Measurements from ENCODE around the gene CNNM2.

Gene CNNM2

DNA sequence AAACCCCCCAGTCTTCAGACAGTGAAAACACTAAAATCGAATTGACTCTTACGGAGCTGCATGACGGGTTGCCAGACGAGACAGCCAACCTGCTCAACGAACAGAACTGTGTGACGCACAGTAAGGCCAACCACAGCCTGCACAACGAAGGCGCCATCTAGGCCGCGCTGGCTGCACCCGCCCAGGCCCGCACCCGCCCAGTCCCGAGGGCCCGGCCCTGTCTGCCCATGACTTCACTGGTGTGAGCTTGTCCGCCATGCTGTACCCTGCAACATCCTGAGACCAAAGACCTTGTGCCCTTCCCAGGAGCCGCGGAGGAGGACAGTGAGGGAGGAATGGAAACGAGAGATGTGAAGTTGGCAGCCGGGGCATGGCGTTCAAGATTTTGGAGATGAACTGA is 158.9 kb downstream of the CNNM2 start:
- DNase-seq (ENCODE audit: low read depth), result no peak

DNA sequence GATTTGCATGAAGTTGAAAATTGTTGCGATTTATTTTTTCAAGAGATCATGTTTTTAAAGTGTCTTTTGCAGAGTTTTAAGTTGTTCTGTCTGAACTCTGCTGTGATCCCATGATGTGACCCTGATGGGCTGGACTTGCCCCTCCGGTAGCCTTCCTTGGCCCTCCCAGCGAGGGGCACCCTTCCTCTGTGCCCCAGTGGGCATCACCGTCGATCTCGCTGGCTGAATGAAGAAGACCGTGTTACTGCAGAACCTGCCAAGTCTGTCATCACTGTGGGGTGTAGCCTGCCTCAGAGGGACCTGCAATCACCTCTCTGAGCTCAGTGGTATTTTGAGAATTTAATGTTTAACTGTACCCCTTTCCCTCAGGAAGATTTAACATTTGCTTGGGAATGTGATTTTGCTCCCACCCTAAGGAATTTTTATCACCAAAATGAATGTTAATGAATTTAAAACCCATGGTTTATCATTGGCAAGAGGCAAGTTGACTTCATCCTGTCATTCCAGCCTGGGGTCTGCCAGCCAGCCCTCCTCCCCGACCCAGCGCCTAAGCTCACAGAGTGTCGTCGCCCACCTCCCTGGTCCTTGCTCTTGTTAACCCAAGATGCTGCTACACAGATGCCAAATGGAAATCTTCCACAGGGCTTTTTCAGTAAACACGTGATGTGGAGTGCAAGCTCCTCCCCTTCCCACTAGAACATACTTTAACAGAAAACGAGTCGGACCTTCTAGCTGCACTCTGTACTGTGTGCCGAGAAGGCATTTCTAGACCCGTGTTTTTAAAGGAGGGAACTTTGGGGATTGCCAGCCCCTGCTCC is 159.6 kb downstream of the CNNM2 start:
- DNase-seq (ENCODE audit: low read depth), result no peak

DNA sequence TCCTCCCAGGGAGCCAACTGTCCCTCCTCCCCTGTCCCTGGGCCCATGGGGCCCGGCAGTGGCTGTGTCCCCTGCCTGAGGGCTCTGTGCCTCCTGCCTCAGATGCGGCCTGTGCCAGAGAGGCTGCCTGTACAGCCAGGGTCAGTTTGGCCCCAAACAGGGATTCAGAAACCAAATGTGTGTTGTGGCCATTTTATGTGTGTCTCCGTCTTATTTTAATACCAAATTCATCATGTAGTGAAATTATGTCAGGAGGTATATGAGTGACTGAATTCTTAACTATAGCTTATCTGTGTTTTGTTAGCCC is 160.2 kb downstream of the CNNM2 start:
- DNase-seq (ENCODE audit: low read depth), result no peak

DNA sequence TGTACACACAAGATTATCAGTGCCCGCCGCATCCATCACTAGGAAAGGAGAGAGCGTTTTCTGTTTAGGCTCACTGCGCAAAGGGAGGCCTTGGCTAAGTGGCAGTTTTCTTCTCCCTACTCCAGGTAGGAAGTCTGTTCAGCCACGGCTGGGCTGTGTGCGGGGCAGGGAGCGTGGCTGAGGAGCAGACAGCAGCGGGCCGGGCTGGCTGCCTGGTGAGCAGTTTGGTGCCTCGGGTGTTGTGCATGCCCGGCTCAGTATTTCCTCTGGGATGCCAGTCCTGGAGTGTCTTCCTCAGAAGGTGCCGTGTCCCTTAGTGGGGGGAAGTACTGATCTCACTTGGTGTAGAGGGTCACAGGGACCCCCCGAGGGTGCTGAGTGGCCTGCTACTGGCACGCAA is 160.6 kb downstream of the CNNM2 start:
- DNase-seq (ENCODE audit: low read depth), result no peak

DNA sequence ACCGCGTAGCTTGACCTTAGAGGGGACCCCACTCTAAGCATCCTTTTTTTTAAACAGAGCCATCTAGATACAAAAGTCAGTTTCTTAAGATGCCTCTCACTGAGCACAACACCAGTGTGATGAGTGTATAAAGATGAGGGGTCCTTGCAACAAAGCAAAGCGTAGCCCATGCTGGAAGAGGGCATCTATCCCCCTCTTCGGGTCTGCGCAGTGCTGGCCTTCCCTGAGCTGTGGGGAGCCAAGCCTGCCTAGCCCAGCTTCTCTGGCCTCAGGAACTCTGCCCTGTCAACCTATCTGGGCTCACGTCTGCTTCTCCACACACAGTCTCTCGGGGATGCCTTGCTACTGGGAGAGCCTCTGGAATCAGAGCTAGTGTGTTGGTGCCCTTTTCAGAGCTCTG is 161.0 kb downstream of the CNNM2 start:
- no peak for DNase-seq (ENCODE audit: low read depth)

DNA sequence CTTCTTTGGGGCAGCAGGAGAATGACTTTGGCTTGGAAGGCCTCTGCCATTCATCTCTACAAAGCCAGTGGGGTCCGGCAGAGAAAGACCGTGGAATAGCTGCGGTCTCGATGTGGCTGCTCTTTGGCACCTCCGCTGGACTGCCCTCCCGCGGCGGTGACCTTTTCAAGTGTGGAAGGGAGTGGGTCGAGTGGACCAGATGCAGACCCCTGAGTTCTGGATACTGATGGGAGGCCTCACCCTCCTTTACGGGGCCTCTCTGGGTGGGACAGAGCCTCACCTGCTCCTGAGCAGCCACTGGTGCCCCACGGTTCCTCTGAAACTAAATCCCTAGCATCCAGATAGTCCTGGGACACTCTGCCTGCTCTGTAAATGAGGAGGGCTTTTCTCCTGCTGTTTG is 161.9 kb downstream of the CNNM2 start:
- DNase-seq (ENCODE audit: low read depth), result no peak

DNA sequence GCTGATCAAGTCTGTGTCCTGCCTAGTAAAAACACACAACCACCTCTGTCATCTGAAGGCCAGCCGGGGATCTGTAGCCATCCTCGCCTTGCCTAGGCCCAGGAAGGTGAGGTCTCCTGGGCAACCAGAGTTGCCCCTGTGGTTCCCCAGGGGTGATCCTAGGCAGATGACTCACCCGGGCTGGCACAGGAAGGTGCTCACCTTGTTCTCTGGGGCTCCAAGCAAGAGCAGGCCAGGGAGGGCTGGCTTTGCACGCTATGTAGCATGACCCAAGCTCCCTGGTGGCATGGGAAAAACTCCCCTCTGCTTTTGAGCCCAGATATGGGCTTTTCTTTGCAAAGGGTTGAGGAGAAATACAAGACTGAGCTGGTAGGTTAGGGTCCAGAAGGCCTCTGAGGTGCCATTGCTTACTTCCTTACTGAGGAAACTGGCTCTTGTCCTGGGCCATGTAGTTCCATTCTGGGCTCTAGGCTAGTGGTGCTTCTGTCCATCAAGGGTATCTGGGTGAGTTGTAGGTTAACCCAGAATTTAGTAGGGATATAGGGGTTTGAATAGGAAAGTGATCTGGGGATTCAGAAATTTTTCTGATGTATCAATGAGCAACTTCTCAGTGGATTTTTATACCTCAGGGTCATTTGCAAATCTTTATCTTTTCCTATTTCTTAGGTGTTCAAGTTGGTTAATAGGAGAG is 162.9 kb downstream of the CNNM2 start:
- DNase-seq (ENCODE audit: low read depth), result no peak

DNA sequence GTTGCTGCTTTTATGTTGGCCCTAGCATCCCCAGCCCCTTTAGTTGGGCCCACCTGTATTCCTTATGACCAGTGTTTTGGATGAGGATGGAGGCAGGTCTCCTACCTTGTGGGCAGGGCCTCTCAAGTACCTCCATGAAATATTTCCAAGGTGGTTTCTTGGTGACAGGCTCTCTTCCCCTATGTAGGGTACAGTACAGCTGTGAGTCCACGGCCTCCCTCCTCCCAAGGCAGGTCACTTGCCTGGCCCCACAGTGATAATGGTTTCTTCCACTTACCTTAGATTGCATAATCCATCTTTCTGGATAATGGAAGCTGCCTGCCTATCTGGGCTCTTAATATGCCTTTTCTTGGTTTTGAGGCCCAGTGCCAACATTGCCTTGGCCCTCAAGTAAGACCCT is 164.6 kb downstream of the CNNM2 start:
- DNase-seq (ENCODE audit: low read depth), result no peak

DNA sequence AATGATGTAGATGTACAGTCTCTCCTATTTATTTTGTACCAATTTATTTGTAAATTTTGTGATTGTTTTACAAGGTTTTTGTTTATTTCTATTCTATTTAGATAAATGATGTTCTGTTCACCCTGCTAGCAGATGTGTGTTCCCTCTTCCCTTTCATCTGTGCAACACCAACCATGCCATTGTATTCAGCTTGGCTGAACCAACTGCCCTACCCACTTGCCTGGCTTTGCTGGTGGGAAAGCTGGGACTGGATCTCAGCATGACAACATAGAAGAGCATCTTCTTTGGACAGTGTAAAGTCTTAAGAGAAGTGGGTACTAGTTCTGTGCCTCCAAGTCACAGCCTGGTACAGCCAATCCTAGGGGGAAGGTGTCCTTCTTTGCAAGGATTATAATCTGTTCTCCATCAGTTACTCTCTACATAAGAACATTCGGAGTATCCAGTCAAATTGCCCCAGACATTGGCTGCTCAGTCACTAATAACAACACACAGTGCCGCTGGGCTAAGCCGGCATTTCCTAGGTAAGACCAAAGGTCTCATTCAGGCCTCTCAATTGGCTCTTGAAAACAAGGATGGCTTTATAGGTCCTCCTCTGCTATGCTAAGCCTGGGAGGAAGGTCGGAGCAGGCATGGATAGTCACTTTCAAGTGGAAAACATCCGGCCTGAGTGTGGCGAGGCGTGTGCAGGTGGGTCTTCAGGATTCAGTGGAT is 165.3 kb downstream of the CNNM2 start:
- DNase-seq (ENCODE audit: low read depth), result no peak

DNA sequence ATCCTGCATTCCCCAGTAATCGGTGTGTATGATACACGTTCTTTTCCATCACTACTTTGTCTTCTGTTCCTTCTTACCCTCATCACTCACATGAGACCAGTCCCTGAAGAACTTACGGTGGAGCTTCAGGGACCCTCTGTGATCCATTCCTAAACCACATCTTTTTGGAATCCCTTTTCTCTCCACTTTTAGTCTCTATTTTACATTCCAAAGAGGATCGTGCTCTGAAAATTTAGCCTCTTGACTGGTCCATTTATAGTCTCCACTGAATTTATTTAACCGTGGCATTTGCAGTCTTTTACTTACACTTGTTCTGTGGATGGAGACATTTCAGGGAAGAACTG is 165.9 kb downstream of the CNNM2 start:
- no peak for DNase-seq (ENCODE audit: low read depth)

DNA sequence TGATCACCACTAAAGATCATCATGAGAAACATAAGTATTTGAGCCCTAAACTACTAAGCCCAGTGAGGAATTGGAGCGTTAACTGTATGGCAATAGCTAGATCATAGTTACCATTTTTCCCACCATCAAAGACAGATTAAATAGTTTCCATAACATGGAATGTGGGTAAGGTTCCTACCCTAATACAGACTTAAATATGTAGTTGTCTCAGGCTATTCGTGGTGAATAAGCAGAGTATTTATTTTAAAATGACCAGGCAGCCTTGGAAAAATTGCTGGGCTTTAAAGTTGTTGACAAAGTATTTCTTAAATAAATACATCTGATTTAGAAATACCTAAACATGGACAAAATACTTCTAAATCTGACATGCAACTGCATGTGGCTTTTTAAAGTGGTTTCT is 168.2 kb downstream of the CNNM2 start:
- DNase-seq (ENCODE audit: low read depth), result no peak

DNA sequence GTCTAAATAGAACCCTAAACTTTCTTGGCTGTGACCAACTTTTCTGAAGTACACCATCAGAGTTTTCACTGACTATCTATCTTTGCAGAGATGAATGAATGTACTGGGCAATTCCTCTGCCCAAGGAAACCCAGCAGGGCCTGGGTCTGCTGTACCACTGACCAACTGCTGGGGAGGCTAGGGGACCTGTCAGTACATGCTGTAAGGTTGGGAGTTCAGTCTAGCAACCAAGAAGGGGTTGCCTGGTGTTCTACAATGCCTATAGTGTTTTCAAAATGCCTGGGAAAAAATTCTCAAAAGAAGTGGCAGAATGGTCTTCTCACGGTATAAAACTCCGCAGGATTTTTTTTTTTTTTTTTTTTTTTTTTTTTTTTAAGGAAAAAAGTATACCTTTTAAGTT is 168.7 kb downstream of the CNNM2 start:
- no peak for DNase-seq (ENCODE audit: low read depth)

DNA sequence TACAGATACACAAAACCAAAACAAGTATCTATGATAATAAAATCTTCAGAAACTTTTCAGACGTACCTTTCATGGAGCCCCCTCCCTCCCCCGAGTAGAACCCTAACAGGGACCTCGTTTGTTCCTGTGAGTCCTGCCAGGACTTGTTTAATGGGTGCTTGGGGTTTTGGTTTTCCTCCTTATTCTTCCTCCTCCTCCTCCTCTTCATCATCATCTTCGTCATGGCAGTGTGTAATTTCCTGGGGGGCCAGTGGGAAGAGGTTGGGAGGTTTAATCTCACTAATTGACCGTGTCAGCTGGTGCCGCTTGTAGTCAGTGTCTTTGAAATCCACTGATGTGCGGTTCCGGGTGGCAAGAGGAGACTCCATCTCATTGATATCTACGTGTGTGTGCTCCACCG is 171.4 kb downstream of the CNNM2 start:
- no peak for DNase-seq (ENCODE audit: low read depth)

DNA sequence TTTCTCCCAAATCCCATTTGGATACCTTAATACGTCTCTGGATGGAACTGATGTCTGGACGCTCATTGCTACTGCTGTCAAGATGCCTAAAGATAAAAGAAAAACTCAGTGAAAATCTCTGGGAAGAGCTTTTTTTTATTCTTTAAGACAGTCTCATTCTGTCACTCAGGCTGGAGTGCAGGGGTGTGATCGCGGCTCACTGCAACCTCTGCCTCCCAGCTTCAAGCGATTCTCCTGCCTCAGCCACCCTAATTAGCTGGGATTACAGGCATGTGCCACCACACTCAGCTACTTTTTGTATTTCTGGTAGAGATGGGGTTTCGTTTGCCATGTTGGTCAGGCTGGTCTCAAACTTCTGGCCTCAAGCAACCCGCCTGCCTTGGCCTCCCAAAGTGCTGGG is 172.8 kb downstream of the CNNM2 start:
- DNase-seq (ENCODE audit: low read depth), result no peak

DNA sequence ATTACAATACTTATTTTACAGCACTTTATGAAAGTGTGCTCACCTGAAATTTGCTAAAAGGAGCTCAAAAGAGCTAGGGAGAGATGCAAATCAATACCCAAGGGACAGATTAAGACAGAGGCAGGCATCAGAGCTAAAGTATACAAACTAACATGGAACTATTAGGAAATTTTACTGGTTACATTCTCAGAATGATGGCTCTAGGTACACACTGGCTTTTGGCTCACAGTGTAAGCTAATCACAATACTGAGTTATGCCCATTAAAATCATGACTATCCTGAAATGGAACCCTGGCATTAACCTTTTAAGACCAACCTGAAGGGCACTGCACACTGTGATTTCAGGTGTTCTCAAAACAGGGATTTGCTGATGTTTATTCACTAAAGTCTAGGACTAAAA is 176.9 kb downstream of the CNNM2 start:
- no peak for DNase-seq (ENCODE audit: low read depth)

DNA sequence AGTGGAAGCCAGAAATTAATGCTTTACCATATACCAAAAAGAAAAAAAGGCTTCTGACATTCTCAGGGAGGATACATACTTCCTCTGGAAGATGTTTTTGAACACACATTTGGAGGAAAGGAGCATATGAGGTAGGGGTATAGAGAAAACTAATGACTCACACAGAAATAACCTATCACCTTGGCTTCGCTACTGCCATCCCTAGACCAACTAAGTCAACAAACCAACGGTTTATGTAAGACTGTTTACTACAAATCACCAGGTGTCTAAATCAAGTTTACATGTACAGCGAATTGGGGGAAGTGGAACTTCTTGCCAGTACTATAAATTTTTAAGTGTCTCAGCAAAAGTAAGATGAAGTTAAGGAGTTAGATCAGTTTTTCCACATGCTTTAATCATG is 178.0 kb downstream of the CNNM2 start:
- no peak for DNase-seq (ENCODE audit: low read depth)

DNA sequence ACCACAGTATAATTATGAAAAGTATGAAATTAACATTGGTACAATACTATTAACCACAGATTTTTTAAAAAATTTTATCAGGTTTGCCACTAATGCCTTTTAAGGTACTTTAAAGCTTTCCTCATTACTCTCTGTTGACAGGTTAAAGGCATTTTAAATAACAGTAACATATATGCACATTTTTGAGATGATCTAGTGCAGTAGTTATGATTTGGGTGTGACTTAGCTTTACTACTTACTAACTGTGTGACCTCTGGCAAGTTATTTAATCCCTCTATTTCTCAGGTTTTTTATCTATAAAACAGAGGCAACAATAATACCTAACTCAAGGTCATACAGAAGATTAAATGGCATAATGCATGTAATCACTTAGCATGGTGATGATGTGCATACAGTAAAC is 180.1 kb downstream of the CNNM2 start:
- no peak for DNase-seq (ENCODE audit: low read depth)

DNA sequence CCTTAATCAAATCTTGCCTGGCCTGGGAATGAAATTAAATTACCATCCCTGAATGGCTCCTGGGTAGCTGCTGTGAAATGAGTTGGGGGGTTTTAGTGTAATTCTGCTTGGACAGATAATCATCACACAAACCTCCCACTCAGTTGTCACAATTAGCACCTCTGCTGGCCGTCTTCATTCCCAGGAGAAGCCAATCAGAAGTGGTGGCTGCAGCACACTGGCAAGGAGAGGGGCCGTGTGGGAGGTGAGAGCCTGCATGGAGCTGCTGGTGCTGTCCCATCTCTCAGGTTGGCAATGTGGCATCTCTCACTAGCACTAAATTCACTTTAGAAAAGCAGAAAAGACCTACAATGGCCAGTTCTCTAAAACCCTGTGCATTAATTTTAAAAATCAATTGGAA is 182.5 kb downstream of the CNNM2 start:
- DNase-seq (ENCODE audit: low read depth), result no peak

DNA sequence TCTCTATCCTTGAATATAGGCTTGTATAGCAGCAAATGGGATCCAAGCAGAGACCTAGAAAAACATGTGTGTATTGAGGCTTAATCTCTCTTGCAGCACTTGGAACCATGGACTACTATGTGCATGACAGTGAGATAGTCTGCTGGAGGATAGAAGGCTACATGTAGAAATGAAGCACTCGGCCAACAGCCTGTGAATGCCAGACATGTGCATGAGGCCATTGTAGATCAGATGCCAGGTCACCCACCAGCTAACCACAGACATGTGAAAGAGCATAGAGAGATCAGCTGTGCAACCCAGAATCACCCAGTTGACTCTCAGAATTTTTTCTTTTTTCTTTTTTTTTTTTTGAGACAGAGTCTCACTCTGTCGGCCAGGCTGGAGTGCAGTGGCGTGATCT is 184.1 kb downstream of the CNNM2 start:
- DNase-seq (ENCODE audit: low read depth), result no peak

DNA sequence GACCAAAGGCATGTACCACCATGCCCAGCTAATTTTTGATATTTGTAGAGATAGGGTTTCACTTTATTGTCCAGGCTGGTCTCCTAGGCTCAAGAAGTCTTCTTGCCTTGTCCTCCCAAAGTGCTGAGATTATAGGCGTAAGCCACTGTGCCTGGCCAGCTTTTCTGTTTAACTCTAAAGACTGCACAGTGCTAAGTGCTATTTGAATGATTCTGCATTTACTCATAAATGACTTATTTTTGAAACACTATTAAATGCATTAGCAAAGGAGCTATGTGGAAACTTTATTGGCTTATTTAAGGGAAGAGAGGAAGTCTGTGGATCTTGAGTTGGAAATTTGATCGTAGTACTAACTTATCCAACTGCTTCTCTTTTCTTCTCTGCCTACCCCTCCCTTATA is 185.9 kb downstream of the CNNM2 start:
- DNase-seq (ENCODE audit: low read depth), result no peak

DNA sequence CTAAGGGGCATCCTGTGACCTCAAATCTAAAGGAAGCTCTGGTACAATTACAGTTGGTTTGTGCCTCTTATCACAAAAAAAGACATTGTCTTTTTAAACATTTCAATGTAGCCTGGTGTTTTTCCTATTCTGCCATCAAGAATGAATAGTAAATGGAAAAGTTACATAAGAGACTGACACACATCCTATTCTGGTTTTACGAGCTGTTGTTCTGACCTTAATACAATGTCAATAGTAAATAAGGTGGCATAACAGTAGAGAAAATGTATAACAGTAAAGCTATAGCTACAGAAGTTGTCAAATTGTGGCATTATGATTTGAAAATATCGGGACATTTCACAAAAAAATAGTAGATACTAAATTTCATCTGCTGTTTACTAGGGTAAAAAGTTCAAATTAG is 186.6 kb downstream of the CNNM2 start:
- no peak for DNase-seq (ENCODE audit: low read depth)

DNA sequence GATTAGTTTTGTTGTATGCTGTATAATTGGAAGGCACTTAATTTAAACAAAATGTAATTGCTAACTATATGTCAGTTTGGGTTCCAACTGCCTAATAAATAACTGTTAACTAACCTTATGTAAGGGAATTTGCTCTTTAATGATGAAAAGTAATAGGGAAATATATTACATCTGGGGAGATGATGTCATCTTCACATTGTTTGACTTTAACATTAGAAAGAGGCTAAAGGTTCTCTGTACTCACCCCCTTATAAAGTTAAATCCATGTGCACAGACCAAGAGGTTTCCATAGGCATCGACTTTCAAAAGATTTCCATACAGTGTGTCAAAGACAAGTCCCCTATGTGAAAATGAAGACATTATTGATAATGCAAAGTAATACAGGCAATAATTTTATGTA is 187.4 kb downstream of the CNNM2 start:
- DNase-seq (ENCODE audit: low read depth), result no peak

DNA sequence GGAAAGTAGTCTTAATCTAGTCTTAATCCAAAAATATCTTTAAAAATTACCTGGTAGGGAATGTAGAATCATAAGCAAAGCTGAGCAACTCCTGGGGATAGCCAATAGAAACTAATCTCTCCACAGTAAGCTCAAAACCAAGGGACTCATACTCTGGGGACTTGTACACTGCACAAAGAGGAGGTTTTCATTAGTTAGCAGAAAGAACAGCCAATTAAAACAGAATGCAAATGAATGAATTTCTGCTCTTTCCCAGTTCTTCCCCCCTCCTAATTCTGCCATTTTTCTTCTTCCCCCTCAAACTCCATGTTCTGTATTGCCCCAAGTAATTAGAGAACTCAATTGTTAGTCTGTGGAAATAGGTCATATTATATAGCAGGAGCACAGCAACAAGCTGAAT is 188.4 kb downstream of the CNNM2 start:
- no peak for DNase-seq (ENCODE audit: low read depth)

DNA sequence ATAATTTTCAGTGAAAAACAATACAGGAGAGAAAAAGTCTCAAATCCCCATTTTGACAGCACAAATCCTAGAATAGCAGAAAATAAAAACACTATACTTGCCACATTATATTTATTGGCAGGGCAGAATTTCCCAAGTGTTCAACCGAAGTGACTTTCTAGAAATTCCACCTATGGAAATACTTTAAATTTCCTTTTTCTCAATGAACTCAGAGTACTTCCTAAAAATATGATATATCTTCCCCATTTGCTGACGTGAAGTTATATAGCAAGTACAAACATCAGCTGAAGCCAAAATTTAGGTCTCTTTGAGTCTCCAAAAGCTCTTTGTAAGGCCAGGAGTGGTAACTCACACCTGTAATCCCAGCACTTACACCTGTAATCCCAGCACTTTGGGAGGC is 191.7 kb downstream of the CNNM2 start:
- DNase-seq (ENCODE audit: low read depth), result no peak
